ELF-1 (cell line): ENCODE results near the gene LIX1L.

ENCODE experiments used
- DNase-seq: peaks from one replicate; pipeline ENCODE4 v3.0.0-alpha.2; 2016; ENCODE audit warnings: low read depth, low spot score

The LIX1L gene

GRCh38 chr1:145985502-145986439 is 28.0 kb upstream of the LIX1L start:
- DNase-seq = peak; percentile 58

- no peak for DNase-seq
Observed at GRCh38 chr1:145985129-145985501, 27.3 kb upstream of the LIX1L start.

GRCh38 chr1:145983960-145984830 is 26.4 kb upstream of the LIX1L start:
- DNase-seq = no peak

- DNase-seq = no peak
Observed at GRCh38 chr1:145983206-145983675, 25.4 kb upstream of the LIX1L start.

GRCh38 chr1:145982010-145982723 is 24.4 kb upstream of the LIX1L start:
- no peak for DNase-seq

GRCh38 chr1:145980457-145980994 is 22.7 kb upstream of the LIX1L start:
- no peak for DNase-seq

- no peak for DNase-seq
Observed at GRCh38 chr1:145979746-145980456, 22.1 kb upstream of the LIX1L start.

- peak; percentile 96 for DNase-seq
Observed at GRCh38 chr1:145978854-145979745, 21.3 kb upstream of the LIX1L start.

GRCh38 chr1:145978471-145978853 is 20.6 kb upstream of the LIX1L start:
- no peak for DNase-seq

GRCh38 chr1:145977486-145978470 is 20.0 kb upstream of the LIX1L start:
- DNase-seq = peak; percentile 86

GRCh38 chr1:145977016-145977415 is 19.2 kb upstream of the LIX1L start:
- DNase-seq = no peak

GRCh38 chr1:145975216-145975615 is 17.4 kb upstream of the LIX1L start:
- no peak for DNase-seq

GRCh38 chr1:145974721-145975120 is 16.9 kb upstream of the LIX1L start:
- no peak for DNase-seq

GRCh38 chr1:145972580-145972979 is 14.8 kb upstream of the LIX1L start:
- DNase-seq = no peak

- no peak for DNase-seq
Observed at GRCh38 chr1:145967288-145967687, 9.5 kb upstream of the LIX1L start.

GRCh38 chr1:145965119-145965744 is 7.4 kb upstream of the LIX1L start:
- DNase-seq = no peak

- DNase-seq = peak; percentile 99
Observed at GRCh38 chr1:145964328-145965118, 6.7 kb upstream of the LIX1L start, which contains the start of the genes ANKRD34A and POLR3GL. Gene ANKRD34A (minus strand): TSS chr1:145964575. CDS start chr1:145961759, 2,816 bp downstream. Gene POLR3GL (plus strand): TSS chr1:145964690. CDS start chr1:145974866, 10,176 bp downstream.
